Karpas-422 (cell line): ENCODE measurements around the gene HPCA. TPM values are rescaled to one million over a fixed set of nuclear protein-coding genes. Genes with fewer than 3 reads are reported as not detected.

ENCODE experiments used
- DNase-seq: peaks from one replicate; pipeline ENCODE4 v3.0.0-alpha.2; 2015
- H2AFZ ChIP-seq: fragments of 200-600 bp; sonication (generic); 2 replicates; pipeline ENCODE4 v1.6.1; 2014; ENCODE audit warnings: antibody characterized with exemption, low read length, mixed read lengths
- H3K27ac ChIP-seq: fragments of 200-600 bp; sonication (generic); 2 replicates; pipeline ENCODE4 v1.5.1; 2014; ENCODE audit warnings: mild to moderate bottlenecking, low read length, moderate library complexity
- H3K27me3 ChIP-seq: fragments of 200-600 bp; sonication (generic); 2 replicates; pipeline ENCODE4 v1.6.1; 2014; ENCODE audit warnings: low read length, mixed read lengths
- H3K36me3 ChIP-seq: fragments of 200-600 bp; sonication (generic); 2 replicates; pipeline ENCODE4 v1.6.1; 2014; ENCODE audit warnings: low read length, mixed read lengths; ENCODE audit not compliant: insufficient read depth
- H3K4me1 ChIP-seq: fragments of 200-600 bp; sonication (generic); 2 replicates; pipeline ENCODE4 v1.6.1; 2014; ENCODE audit warnings: mild to moderate bottlenecking, low read length, mixed read lengths
- H3K4me2 ChIP-seq: fragments of 200-600 bp; sonication (generic); 2 replicates; pipeline ENCODE4 v1.6.1; 2014; ENCODE audit warnings: low read length, low read depth, mild to moderate bottlenecking; ENCODE audit not compliant: poor library complexity, severe bottlenecking
- H3K4me3 ChIP-seq: fragments of 200-600 bp; sonication (generic); 2 replicates; pipeline ENCODE4 v1.5.1; 2014; ENCODE audit warnings: mild to moderate bottlenecking, antibody characterized with exemption, low read length, mixed read lengths
- H3K79me2 ChIP-seq: fragments of 200-600 bp; sonication (generic); 2 replicates; pipeline ENCODE4 v1.6.1; 2014; ENCODE audit warnings: mild to moderate bottlenecking, low read length, mixed read lengths
- H3K9ac ChIP-seq: fragments of 200-600 bp; sonication (generic); 2 replicates; pipeline ENCODE4 v1.6.0; 2014; ENCODE audit warnings: low read length
- H3K9me2 ChIP-seq: fragments of 200-600 bp; sonication (generic), shearing (Covaris generic); replicated peaks from 2 replicates; pipeline ENCODE4 v1.6.0; 2014; ENCODE audit warnings: mild to moderate bottlenecking, low read length, moderate library complexity; ENCODE audit not compliant: insufficient read depth
- H3K9me3 ChIP-seq: fragments of 300-700, 200-600 bp; sonication (generic); 2 replicates; pipeline ENCODE4 v1.6.1; 2014; ENCODE audit warnings: low read length, mixed read lengths
- H4K20me1 ChIP-seq: fragments of 200-600 bp; sonication (generic); 2 replicates; pipeline ENCODE4 v1.6.1; 2014; ENCODE audit warnings: mild to moderate bottlenecking, antibody characterized with exemption, low read length, low read depth; ENCODE audit not compliant: insufficient read depth
- total RNA-seq: library from RNA; depleted of rRNA; stranded (reverse); fragments of >200 nt; shearing (Covaris generic); gene quantifications from 2 replicates; pipeline ENCODE4 v1.2.3, GENCODE V29; 2014; ENCODE audit warnings: low replicate concordance

The HPCA gene
- total RNA-seq, 1 experiment from 2014 or later = not detected

GRCh38 chr1:32890516-32891240 is 4.4 kb downstream of the HPCA start:
- no peaks in the 10 kb centered on the region for H3K27me3 ChIP-seq
- H3K9me2 ChIP-seq = no peaks in the 10 kb centered on the region
- H3K36me3 ChIP-seq = no peaks in the 10 kb centered on the region

GRCh38 chr1:32891241-32891570 is 4.9 kb downstream of the HPCA start:
- Histone ChIP-seq H3K9ac (no peak overlapping the region), H3K4me3 (no peak overlapping the region), H3K9me2 (no peaks in the 10 kb centered on the region), H3K79me2 (no peaks in the 10 kb centered on the region), H3K27me3 (no peaks in the 10 kb centered on the region), H3K9me3 (no peaks in the 10 kb centered on the region), H4K20me1 (0 out of 2 replicates have a peak, but pooled peaks cover 18% of the 10 kb centered on the region), H3K4me2 (no peak overlapping the region), H3K27ac (no peak overlapping the region), H3K36me3 (no peaks in the 10 kb centered on the region), H2AFZ (no peak overlapping the region), H3K4me1 (peaks cover 10% of the 10 kb centered on the region)
- DNase-seq = no peak

More at GRCh38 chr1:32890516-32891240, 4.4 kb downstream of the HPCA start:
- H3K4me2 ChIP-seq = no peak overlapping the region
- H3K4me1 ChIP-seq = peaks cover 10% of the 10 kb centered on the region
- no peak for DNase-seq
- H4K20me1 ChIP-seq = 0 out of 2 replicates have a peak, but pooled peaks cover 18% of the 10 kb centered on the region
- no peaks in the 10 kb centered on the region for H3K79me2 ChIP-seq
- no peak overlapping the region for H3K4me3 ChIP-seq
- no peak overlapping the region for H3K27ac ChIP-seq
- H3K9me3 ChIP-seq = no peaks in the 10 kb centered on the region
- H2AFZ ChIP-seq = no peak overlapping the region
- H3K9ac ChIP-seq = no peak overlapping the region

DNA sequence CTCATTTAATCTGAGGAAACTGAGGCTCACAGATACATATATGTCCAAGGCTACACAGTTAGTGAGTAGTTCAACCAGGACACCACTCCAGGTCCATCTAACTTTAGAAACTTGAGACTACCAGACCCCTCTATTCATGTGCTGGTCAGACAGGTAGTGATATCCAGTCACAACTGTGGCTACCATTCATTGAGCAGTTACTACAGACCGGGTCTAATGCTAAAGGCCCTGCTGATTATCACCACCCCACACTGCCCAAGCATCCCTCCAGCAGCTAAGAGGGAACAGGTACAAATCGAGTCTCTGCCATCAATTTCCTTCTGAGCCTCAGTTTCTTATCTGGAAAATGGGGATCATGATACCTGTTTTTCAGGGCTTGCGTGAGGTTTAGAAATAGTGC is 5.3 kb downstream of the HPCA start:
- no peaks in the 10 kb centered on the region for H3K36me3 ChIP-seq
- H3K9ac ChIP-seq = no peak overlapping the region
- H3K9me3 ChIP-seq = no peaks in the 10 kb centered on the region
- no peaks in the 10 kb centered on the region for H3K9me2 ChIP-seq
- no peaks in the 10 kb centered on the region for H3K27me3 ChIP-seq
- DNase-seq = no peak
- no peak overlapping the region for H3K4me2 ChIP-seq
- H3K4me1 ChIP-seq = peaks cover 10% of the 10 kb centered on the region
- 0 out of 2 replicates have a peak, but pooled peaks cover 18% of the 10 kb centered on the region for H4K20me1 ChIP-seq
- no peak overlapping the region for H3K4me3 ChIP-seq
- no peak overlapping the region for H3K27ac ChIP-seq
- H2AFZ ChIP-seq = no peak overlapping the region
- H3K79me2 ChIP-seq = no peaks in the 10 kb centered on the region

DNA sequence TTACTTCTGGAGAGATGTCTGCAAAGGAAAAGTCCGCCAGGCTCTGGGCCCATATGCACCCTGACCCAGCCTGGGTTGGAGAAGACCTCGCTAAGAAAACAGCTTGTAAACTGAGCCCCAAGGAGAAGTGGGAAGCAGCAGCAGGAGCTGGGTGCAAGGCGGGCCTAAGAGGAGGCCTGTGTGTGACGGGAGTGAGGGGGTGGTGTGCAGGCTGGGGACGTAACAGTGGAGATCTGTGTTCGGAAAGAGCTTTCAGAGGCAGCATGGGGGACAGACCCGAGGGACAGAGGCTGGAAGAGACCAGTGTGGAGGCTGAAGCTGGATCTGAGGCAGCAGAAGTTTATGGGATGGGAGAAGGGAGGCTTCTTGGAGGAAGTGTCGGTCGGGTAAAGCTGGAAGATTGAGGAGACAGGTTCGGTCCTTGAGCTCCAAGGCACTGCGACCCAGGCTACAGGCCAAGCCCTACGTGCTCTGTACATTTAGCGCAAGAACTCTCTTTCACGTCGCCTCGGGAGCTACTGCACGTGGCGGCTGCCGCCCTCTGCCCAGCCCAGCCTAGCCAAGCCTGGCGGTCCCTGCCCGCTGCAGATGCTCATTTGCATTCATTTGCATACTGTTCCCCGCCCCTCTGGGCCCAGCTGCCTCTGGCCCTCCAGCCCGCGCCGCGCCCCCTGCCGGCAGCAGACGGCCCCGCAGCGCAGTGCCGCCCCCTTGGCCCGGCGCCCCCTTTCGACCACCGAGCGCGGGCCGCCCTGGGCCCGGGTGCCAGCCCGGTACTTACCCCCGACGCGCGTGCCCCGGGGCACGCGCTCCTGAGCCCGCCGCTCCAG is 6.3 kb downstream of the HPCA start:
- Histone ChIP-seq H3K4me2 (no peak overlapping the region), H3K27ac (no peak overlapping the region), H2AFZ (no peak overlapping the region), H3K4me1 (peaks cover under 1% of the 10 kb centered on the region; the same call in 1 of the 2 replicates), H3K36me3 (no peaks in the 10 kb centered on the region), H3K4me3 (no peak overlapping the region), H3K79me2 (no peaks in the 10 kb centered on the region), H3K27me3 (no peaks in the 10 kb centered on the region), H3K9ac (no peak overlapping the region), H3K9me2 (no peaks in the 10 kb centered on the region), H4K20me1 (0 out of 2 replicates have a peak, but pooled peaks cover 18% of the 10 kb centered on the region), H3K9me3 (no peaks in the 10 kb centered on the region)
- DNase-seq = no peak

GRCh38 chr1:32893198-32894018 is 7.1 kb downstream of the HPCA start:
- Histone ChIP-seq H3K4me1 (no peaks in the 10 kb centered on the region), H3K4me2 (no peak overlapping the region), H3K36me3 (no peaks in the 10 kb centered on the region), H4K20me1 (0 out of 2 replicates have a peak, but pooled peaks cover 18% of the 10 kb centered on the region), H3K4me3 (no peak overlapping the region), H3K9me3 (no peaks in the 10 kb centered on the region), H3K9me2 (no peaks in the 10 kb centered on the region), H2AFZ (no peak overlapping the region), H3K79me2 (no peaks in the 10 kb centered on the region), H3K27ac (no peak overlapping the region), H3K27me3 (no peaks in the 10 kb centered on the region), H3K9ac (no peak overlapping the region)
- no peak for DNase-seq

DNA sequence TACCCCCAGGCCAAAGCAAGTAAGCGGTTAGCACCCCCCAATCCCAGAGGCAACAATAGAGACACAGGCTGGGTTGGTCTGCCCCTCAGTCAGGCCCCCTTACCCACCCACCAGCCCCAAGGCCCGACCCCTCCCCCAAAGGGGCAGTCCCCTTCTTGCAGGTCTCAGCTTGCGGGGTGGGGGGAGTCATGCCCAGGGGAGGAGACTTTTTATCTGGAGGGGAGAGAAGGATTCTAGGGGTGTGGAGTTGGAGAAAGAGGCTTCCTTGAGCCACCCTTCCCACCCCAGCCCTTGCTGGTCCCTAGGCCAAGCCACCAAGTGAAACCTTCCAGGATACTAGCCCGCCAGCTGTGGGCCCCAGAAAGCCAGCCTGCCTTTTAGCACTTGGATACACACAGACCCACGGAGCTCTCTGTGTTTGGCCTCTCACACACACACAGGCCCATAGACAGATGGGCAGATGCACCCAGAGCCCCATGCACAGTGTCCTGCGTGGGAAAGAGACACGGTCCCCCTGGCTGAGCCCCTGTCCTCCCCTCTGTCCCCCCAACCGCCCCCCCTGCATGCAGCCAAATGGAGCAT is 7.8 kb downstream of the HPCA start:
- Histone ChIP-seq H3K9me2 (no peaks in the 10 kb centered on the region), H3K27ac (no peak overlapping the region), H3K4me3 (no peak overlapping the region), H3K36me3 (no peaks in the 10 kb centered on the region), H3K79me2 (no peaks in the 10 kb centered on the region), H3K4me1 (no peaks in the 10 kb centered on the region), H3K9ac (no peak overlapping the region), H4K20me1 (0 out of 2 replicates have a peak, but pooled peaks cover 18% of the 10 kb centered on the region), H3K27me3 (no peaks in the 10 kb centered on the region), H2AFZ (no peak overlapping the region), H3K9me3 (no peaks in the 10 kb centered on the region), H3K4me2 (no peak overlapping the region)
- no peak for DNase-seq

- DNase-seq = no peak
- Histone ChIP-seq H3K4me2 (no peak overlapping the region), H3K4me3 (no peak overlapping the region), H4K20me1 (0 out of 2 replicates have a peak, but pooled peaks cover 15% of the 10 kb centered on the region), H3K79me2 (no peaks in the 10 kb centered on the region), H3K27ac (no peak overlapping the region), H3K27me3 (no peaks in the 10 kb centered on the region), H3K9me2 (no peaks in the 10 kb centered on the region), H3K9ac (no peak overlapping the region), H2AFZ (no peak overlapping the region), H3K9me3 (no peaks in the 10 kb centered on the region), H3K36me3 (no peaks in the 10 kb centered on the region), H3K4me1 (no peaks in the 10 kb centered on the region)
Observed at GRCh38 chr1:32894681-32895080, 8.4 kb downstream of the HPCA start.
